Neural cell (in vitro differentiated cells): ENCODE data around the gene KLHL9.

ENCODE experiments used
- CTCF ChIP-seq: fragments of 450-650 bp; IDR thresholded peaks from 2 replicates; pipeline ENCODE4 v1.5.1; 2014; ENCODE audit warnings: antibody characterized with exemption, mild to moderate bottlenecking, moderate library complexity; ENCODE audit not compliant: poor library complexity, severe bottlenecking
- EZH2 ChIP-seq: fragments of 200-600, 300-800 bp; shearing (Covaris generic), sonication (generic); IDR thresholded peaks from 2 replicates; pipeline ENCODE4 v1.6.1; 2014; ENCODE audit warnings: antibody characterized with exemption, low read length, borderline replicate concordance, mild to moderate bottlenecking; ENCODE audit not compliant: insufficient read depth, poor library complexity, severe bottlenecking

- TF ChIP-seq CTCF (no peak), EZH2 (no peak)
Observed at GRCh38 chr9:21295992-21296391, 39.2 kb downstream of the KLHL9 start.
